ENCODE results near the gene HMGCLL1. TPM values are rescaled to one million over a fixed set of nuclear protein-coding genes. Genes with fewer than 3 reads are reported as not detected.

HMGCLL1 gene
- total RNA-seq, 2 donors from 2014 or later: 1.8 to 2.3 TPM

DNA sequence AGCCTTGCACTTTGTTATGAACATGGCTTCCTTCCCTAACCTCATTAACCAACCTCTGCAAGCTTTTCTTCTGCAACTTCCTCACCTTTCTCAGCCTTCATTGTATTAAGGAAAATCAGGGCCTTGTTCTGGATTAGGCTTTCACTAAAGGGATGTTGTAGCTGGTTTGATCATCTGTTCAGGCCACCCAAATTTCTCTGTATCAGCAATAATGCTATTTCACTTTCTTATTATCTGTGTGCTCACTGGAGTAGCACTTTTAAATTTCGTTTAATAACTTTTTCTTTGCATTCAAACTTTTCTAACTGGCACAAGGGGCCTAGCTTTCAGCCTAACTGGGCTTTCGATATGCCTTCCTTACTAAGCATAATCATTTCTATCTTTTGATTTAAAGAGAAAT, 155.1 kb downstream of the HMGCLL1 start:
- 53 to 54% methylated on average over 2 of the region's 2 CpGs for WGBS, 2 donors
- intact Hi-C loops (cut with DNase I): no loop called here
- no peak overlapping the region for H3K4me3 ChIP-seq
- no peak overlapping the region for H3K27ac ChIP-seq
- ATAC-seq: no peak
- TF ChIP-seq POLR2A (IDR thresholded peaks at IDR 0.05): no peak
- DNase-seq: no peak
- H3K4me1 ChIP-seq: peaks cover 7% of the 10 kb centered on the region
- no peaks in the 10 kb centered on the region for H3K36me3 ChIP-seq (replicated peaks in 1 of 2; ENCODE audit: insufficient read depth in 1 of 2, low read depth in 2 of 2)
- no peaks in the 10 kb centered on the region for H3K27me3 ChIP-seq
- H3K9me3 ChIP-seq: no peaks in the 10 kb centered on the region

DNA sequence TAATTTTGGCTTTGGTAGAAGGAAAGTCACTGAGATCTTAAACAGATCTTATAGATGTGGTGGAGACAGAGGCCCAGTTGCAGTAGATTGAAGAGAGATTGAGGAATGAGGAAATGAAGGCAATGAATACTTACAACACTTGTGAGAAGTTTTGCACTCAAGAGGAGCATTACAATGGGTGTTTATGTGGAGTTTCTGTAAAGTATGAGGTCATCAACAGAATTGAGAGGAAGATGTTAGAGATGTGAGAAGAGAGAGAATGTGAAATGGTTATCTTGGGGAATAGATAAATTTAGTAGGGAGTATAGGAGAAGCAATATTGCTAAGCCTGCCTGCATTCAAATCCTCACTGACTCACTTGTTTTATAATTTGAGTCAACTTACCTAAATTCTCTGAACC, 168.3 kb downstream of the HMGCLL1 start:
- ATAC-seq: no peak
- no peak overlapping the region for H3K4me3 ChIP-seq
- TF ChIP-seq, protein P1, sequence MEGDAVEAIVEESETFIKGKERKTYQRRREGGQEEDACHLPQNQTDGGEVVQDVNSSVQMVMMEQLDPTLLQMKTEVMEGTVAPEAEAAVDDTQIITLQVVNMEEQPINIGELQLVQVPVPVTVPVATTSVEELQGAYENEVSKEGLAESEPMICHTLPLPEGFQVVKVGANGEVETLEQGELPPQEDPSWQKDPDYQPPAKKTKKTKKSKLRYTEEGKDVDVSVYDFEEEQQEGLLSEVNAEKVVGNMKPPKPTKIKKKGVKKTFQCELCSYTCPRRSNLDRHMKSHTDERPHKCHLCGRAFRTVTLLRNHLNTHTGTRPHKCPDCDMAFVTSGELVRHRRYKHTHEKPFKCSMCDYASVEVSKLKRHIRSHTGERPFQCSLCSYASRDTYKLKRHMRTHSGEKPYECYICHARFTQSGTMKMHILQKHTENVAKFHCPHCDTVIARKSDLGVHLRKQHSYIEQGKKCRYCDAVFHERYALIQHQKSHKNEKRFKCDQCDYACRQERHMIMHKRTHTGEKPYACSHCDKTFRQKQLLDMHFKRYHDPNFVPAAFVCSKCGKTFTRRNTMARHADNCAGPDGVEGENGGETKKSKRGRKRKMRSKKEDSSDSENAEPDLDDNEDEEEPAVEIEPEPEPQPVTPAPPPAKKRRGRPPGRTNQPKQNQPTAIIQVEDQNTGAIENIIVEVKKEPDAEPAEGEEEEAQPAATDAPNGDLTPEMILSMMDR (IDR thresholded peaks at IDR 0.05): no peak
- TF ChIP-seq POLR2A (IDR thresholded peaks at IDR 0.05): no peak
- H3K9me3 ChIP-seq: no peaks in the 10 kb centered on the region
- DNase-seq: no peak
- H3K27me3 ChIP-seq: no peaks in the 10 kb centered on the region
- H3K27ac ChIP-seq: no peak overlapping the region
- no peaks in the 10 kb centered on the region for H3K4me1 ChIP-seq
- intact Hi-C loops (cut with DNase I): no loop called here
- no peaks in the 10 kb centered on the region for H3K36me3 ChIP-seq (replicated peaks in 1 of 2; ENCODE audit: insufficient read depth in 1 of 2, low read depth in 2 of 2)

DNA sequence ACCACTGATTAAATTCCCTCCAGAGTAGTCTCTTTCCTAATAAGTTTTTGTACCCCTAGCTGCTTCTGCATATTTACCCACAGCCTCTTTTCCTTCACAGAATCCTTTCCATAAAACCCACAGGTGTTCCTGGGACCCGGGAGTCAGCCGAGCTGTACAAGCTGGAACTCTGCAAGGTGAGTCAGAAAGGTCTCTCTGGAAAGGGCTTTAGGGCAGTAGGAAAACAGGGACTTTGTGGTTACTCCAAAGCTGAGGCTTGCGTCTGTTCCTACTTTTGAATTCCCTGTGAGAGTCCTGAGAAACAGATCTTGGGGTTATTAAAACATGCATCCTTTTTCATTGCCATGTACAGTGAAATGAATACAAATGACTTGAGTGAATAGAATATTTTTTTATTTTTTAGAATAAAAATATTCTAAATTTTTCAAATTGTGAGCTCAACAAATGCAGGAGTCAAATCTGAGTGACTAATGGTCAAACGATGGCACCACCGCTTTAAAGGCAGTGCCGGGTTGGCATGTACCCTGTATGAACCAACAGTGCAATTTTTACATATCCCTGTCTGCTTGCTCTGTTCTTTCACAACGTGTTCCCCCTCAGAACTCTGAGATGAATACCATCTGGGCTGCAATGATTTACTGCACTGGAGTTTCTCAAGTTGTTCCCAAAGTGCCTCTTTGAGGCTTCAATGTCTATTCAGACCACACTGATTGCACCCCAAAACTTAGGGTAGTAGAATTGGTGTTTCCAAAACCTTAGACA, 173.3 kb downstream of the HMGCLL1 start:
- Histone ChIP-seq H3K4me1 (no peaks in the 10 kb centered on the region), H3K9me3 (no peaks in the 10 kb centered on the region), H3K27ac (no peak overlapping the region), H3K4me3 (no peak overlapping the region), H3K36me3 (replicated peaks in 1 of 2; ENCODE audit: insufficient read depth in 1 of 2, low read depth in 2 of 2) (no peaks in the 10 kb centered on the region), H3K27me3 (no peaks in the 10 kb centered on the region)
- DNase-seq: no peak
- intact Hi-C loops (cut with DNase I): no loop called here
- WGBS, 2 donors: 57 to 62% methylated on average over 7 of the region's 7 CpGs
- TF ChIP-seq POLR2A (IDR thresholded peaks at IDR 0.05): no peak
- TF ChIP-seq, protein P1 (IDR thresholded peaks at IDR 0.05): no peak
- ATAC-seq: no peak

DNA sequence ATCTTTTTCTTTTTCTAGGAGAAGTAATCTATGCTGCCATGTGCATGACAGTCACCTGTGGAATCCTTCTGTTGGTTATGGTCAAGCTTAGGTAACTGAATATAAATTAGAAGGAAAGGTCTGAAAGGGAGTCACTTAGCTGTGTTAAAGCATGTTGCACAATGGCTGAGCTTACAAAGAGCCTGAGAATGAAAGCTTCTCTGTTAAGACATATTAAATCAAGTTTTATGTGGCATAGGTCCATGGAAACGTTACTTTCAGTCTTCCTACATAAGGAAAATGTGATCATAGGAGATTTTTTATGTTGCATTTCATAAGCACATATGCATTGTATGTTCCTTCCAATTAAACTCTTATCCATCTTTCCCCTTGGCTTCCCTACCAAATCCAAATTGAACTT, 179.6 kb downstream of the HMGCLL1 start:
- no peaks in the 10 kb centered on the region for H3K4me1 ChIP-seq

DNA sequence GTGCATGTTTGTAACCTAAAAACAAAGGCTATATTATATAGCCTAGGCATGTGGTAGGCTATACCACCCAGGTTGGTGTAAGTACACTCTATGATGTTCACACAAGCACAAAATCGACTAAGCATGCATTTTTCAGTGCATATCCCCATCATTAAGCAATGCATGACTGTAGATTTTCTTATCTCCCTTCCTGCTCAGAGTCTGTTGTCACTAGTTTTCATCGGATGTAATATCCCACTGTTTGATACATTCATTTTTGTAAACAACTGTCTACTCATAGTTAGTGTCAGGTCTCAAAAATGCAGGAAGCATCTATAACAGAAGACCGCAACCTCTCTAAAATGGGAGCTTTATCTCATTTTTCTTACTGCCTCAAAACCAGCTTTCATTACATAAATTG, 181.0 kb downstream of the HMGCLL1 start:
- Histone ChIP-seq H3K9me3 (no peaks in the 10 kb centered on the region), H3K4me1 (no peaks in the 10 kb centered on the region), H3K36me3 (replicated peaks in 1 of 2; ENCODE audit: insufficient read depth in 1 of 2, low read depth in 2 of 2) (no peaks in the 10 kb centered on the region), H3K27me3 (no peaks in the 10 kb centered on the region), H3K27ac (no peak overlapping the region), H3K4me3 (no peak overlapping the region)
- TF ChIP-seq, protein P1 (IDR thresholded peaks at IDR 0.05): no peak
- TF ChIP-seq POLR2A (IDR thresholded peaks at IDR 0.05): no peak
- ATAC-seq: no peak
- no peak for DNase-seq
- intact Hi-C loops (cut with DNase I): no loop called here
- WGBS, 2 donors: 65 to 70% methylated on average over 3 of the region's 3 CpGs

More for the DNA sequence above, 179.6 kb downstream of the HMGCLL1 start:
- intact Hi-C loops (cut with DNase I): no loop called here
- ATAC-seq (no peak), DNase-seq (no peak)
- no peaks in the 10 kb centered on the region for H3K36me3 ChIP-seq (replicated peaks in 1 of 2; ENCODE audit: insufficient read depth in 1 of 2, low read depth in 2 of 2)
- 32 to 43% methylated on average over 1 of the region's 1 CpG for WGBS, 2 donors
- H3K9me3 ChIP-seq: no peaks in the 10 kb centered on the region
- H3K27me3 ChIP-seq: no peaks in the 10 kb centered on the region
- no peak overlapping the region for H3K4me3 ChIP-seq
- H3K27ac ChIP-seq: no peak overlapping the region
- no peak for TF ChIP-seq POLR2A (IDR thresholded peaks at IDR 0.05)
- TF ChIP-seq, protein P1 (IDR thresholded peaks at IDR 0.05): no peak
